ENCODE measurements around the gene NCKAP5.

- TF ChIP-seq CTCF (IDR thresholded peaks at IDR 0.05; ENCODE audit: insufficient read depth, low read depth, low read length) (no peak), EZH2 (IDR thresholded peaks at IDR 0.05; ENCODE audit: insufficient read depth, low read length) (no peak)
Measured at GRCh38 chr2:132671151-132671835, 897.0 kb downstream of the NCKAP5 start.
